Esophagus squamous epithelium (tissue), 5 donors: ENCODE results near the gene CEP295NL. TPM values are rescaled to one million over a fixed set of nuclear protein-coding genes. Genes with fewer than 3 reads are reported as not detected.
"Not testable (repeated sequence)": the region's sequence is repeated elsewhere in the genome, so short reads cannot be mapped to it uniquely, and the experiment has no call there.

Experiments
- DNase-seq: peaks from one replicate; lab custom pipeline; 2025; lab: John Stamatoyannopoulos, UW
- H3K27ac ChIP-seq, 4 donors: fragments of 200-600 bp; sonication (generic); one replicate each; pipeline ENCODE4 v1.5.1; 2016 to 2019; ENCODE audit warnings: mild to moderate bottlenecking in 1 of 4
- H3K27me3 ChIP-seq, 4 donors: fragments of 200-600 bp; sonication (generic); 1 replicate in 3 of 4; 2 replicates in 1 of 4; pipeline versions ENCODE4 v1.5.1 to v1.6.0; 2017 to 2021; ENCODE audit warnings: antibody characterized with exemption in 1 of 4
- H3K36me3 ChIP-seq, 3 donors: fragments of 200-600 bp; sonication (generic); one replicate each; pipeline ENCODE4 v1.5.1; 2016 to 2019
- H3K4me1 ChIP-seq, 3 donors: fragments of 200-600 bp; sonication (generic); one replicate each; pipeline ENCODE4 v1.5.1; 2017 to 2019
- H3K4me3 ChIP-seq, 4 donors: fragments of 200-600 bp; sonication (generic); 1 replicate in 3 of 4; 2 replicates in 1 of 4; pipeline ENCODE4 v1.5.1; 2016 to 2019; ENCODE audit warnings: mild to moderate bottlenecking in 2 of 4, moderate library complexity in 1 of 4
- H3K9me3 ChIP-seq, 3 donors: fragments of 200-600 bp; sonication (generic); one replicate each; pipeline ENCODE4 v1.5.1; 2016 to 2019
- POLR2A ChIP-seq, 4 donors: fragments of 450-650 bp; IDR thresholded peaks; one replicate each; pipeline ENCODE4 v1.6.1; 2017; ENCODE audit warnings: antibody characterized with exemption in 4 of 4, mild to moderate bottlenecking in 4 of 4, moderate library complexity in 3 of 4
- WGBS, 2 donors: methylation state at CpG; one replicate each; pipeline ENCODE4 v1.1.5; 2018; 5-methylcytosine and 5-hydroxymethylcytosine counted together
- intact Hi-C: fragments of 100-400 bp; cut with DNase I; formaldehyde crosslinking; loops from one replicate; pipeline ENCODE4 v1.15.0; 2022
- total RNA-seq, 4 donors: library from RNA; depleted of rRNA; stranded (reverse); fragments of >200 nt; gene quantifications; one replicate each; pipeline ENCODE4 v1.1.0, GENCODE V29; 2016
- TF ChIP-seq, protein P1 (sequence below), 6 experiments: fragments of 450-650 bp in 4 of 6; fragments of 200-600 bp in 2 of 6; sonication (generic) in 2 of 6; IDR thresholded peaks; one replicate each; pipeline ENCODE4 v1.5.1; 2016 to 2019; ENCODE audit warnings: antibody characterized with exemption in 6 of 6, mild to moderate bottlenecking in 4 of 6, moderate library complexity in 4 of 6
- donor health status: DM: yes; HTN: yes; CAD: no.

The CEP295NL gene
- total RNA-seq, 4 donors from 2014 or later = 0.42 to 6.9 (median 1.1) TPM

DNA sequence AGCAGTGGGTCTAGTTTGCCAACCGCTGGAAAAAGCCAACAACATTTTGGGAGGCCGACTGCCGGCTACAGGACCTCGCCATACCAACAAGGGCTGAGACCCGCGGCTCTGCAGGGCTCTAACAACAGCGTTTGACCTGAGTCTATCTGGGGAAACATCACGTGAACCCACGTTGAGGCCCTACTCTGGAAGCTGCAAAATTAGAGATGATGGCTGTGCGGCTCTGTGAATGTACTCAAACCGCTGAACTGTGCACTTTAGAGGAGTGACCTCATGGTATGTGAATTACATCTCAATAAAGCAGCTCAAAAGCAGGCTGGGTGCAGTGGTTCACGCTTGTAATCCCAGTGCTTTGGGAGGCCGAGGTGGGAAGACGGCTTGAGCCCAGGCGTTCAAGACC, 10.1 kb upstream of the CEP295NL start:
- TF ChIP-seq POLR2A (IDR thresholded peaks at IDR 0.05) = no peak
- TF ChIP-seq, protein P1, sequence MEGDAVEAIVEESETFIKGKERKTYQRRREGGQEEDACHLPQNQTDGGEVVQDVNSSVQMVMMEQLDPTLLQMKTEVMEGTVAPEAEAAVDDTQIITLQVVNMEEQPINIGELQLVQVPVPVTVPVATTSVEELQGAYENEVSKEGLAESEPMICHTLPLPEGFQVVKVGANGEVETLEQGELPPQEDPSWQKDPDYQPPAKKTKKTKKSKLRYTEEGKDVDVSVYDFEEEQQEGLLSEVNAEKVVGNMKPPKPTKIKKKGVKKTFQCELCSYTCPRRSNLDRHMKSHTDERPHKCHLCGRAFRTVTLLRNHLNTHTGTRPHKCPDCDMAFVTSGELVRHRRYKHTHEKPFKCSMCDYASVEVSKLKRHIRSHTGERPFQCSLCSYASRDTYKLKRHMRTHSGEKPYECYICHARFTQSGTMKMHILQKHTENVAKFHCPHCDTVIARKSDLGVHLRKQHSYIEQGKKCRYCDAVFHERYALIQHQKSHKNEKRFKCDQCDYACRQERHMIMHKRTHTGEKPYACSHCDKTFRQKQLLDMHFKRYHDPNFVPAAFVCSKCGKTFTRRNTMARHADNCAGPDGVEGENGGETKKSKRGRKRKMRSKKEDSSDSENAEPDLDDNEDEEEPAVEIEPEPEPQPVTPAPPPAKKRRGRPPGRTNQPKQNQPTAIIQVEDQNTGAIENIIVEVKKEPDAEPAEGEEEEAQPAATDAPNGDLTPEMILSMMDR (IDR thresholded peaks at IDR 0.05) = no peak
- Histone ChIP-seq H3K4me1 (peaks cover 13 to 73% (median 34%) of the 10 kb centered on the region in 3 donors), H3K27ac (no peak overlapping the region), H3K27me3 (no peaks in the 10 kb centered on the region), H3K9me3 (no peaks in the 10 kb centered on the region), H3K36me3 (no peaks in the 10 kb centered on the region), H3K4me3 (no peak overlapping the region)
- DNase-seq = no peak
- intact Hi-C loops = no loop called here
- 84 to 94% methylated on average over 10 to 12 of the region's 15 CpGs for WGBS, 2 donors

DNA sequence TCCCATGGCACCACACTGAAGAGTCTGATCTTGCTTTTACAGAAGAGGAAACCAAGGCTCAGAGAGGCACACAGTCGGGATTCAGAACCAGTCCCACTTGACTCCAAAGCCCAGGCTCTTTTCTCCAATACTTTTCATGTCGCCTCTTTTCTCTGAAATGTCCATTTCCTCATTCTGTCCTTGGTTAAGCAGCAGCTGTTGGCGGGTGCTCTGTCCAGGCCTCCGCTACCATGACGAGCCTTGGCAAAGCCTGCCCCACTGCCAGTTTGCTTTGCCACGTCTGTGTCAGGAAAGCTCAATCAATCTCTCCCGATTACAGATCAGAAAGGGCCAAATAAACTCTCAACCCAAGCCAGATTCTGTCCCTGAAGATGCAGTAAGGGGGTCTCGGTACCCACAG, 9.1 kb upstream of the CEP295NL start:
- no peak for TF ChIP-seq POLR2A (IDR thresholded peaks at IDR 0.05)
- TF ChIP-seq, protein P1 (IDR thresholded peaks at IDR 0.05) = no peak
- Histone ChIP-seq H3K27ac (peak overlapping the region in 1 of 4 donors; percentile 13), H3K4me1 (peaks cover 13 to 63% (median 29%) of the 10 kb centered on the region in 3 donors), H3K36me3 (no peaks in the 10 kb centered on the region), H3K27me3 (no peaks in the 10 kb centered on the region), H3K9me3 (no peaks in the 10 kb centered on the region), H3K4me3 (no peak overlapping the region)
- 74 to 89% methylated on average over 6 to 8 of the region's 8 CpGs for WGBS, 2 donors
- no peak for DNase-seq
- intact Hi-C loops = no loop called here

DNA sequence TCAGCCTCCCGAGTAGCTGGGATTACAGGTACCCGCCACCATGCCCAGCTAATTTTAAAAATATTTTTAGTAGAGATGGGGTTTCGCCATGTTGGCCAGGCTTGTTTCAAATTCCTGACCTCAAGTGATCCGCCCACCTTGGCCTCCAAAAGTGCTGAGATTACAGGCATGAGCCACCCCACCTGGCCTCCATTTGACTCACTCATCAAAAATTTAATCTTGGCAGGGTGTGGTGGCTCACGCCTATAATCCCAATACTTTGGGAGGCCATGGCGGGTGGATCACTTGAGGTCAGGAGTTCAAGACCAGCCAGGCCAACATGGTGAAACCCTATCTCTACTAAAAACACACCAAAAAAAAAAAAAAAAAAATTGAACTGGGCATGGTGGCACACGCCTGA, 8.5 kb upstream of the CEP295NL start:
- WGBS, 2 donors = 83 to 85% methylated on average over 7 of the region's 7 CpGs
- H3K4me3 ChIP-seq, intact Hi-C loops, H3K9me3 ChIP-seq, H3K36me3 ChIP-seq, DNase-seq, H3K27me3 ChIP-seq: not testable (repeated sequence)
- peaks cover 11 to 59% (median 26%) of the 10 kb centered on the region in 3 donors for H3K4me1 ChIP-seq
- H3K27ac ChIP-seq = peak overlapping the region in 3 of 4 donors; percentile 13 to 55 (median 16)

DNA sequence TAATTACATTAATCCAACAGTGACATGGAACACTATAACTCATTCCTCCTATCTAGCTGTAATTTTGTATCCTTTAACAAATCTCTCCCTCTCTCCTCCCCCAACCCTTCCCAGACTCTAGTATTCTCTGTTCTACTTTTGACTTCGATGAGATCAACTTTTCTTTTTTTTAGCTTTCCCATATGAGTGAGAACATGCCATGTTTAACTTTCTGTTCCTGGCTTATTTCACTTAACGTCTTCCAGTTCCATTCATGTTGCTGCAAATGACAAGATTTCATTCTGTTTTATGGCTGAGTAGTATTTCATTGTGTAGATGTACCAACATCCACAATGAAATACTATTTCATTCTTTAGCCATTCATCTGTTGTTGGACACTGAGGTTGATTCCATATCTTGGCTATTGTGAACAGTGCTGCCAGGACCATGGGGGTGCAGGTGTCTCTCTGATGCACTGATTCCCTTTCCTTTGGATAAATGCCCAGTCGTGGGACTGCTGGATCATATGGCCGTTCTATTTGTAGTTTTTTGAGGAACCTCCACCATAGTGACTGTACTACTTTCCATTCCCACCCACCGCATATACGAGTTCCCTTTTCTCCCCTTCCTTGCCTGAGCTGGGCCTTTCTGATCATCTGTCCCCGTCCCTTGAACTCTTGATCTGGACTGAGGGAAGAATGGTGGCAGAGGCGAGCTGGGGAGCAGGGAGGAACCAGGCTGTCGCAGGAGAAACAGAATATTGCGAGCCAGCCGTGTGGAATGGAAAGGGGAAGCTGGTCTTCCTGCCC, 7.7 kb upstream of the CEP295NL start:
- Histone ChIP-seq H3K4me3 (no peak overlapping the region), H3K4me1 (peaks cover 5 to 57% (median 20%) of the 10 kb centered on the region in 3 donors), H3K27ac (peak overlapping the region in 3 of 4 donors; percentile 2 to 55 (median 16)), H3K9me3 (no peaks in the 10 kb centered on the region), H3K36me3 (no peaks in the 10 kb centered on the region), H3K27me3 (no peaks in the 10 kb centered on the region)
- DNase-seq = no peak
- 57 to 69% methylated on average over 7 to 8 of the region's 11 CpGs for WGBS, 2 donors
- intact Hi-C loops = no loop called here
- TF ChIP-seq, protein P1 (IDR thresholded peaks at IDR 0.05) = no peak
- no peak for TF ChIP-seq POLR2A (IDR thresholded peaks at IDR 0.05)

DNA sequence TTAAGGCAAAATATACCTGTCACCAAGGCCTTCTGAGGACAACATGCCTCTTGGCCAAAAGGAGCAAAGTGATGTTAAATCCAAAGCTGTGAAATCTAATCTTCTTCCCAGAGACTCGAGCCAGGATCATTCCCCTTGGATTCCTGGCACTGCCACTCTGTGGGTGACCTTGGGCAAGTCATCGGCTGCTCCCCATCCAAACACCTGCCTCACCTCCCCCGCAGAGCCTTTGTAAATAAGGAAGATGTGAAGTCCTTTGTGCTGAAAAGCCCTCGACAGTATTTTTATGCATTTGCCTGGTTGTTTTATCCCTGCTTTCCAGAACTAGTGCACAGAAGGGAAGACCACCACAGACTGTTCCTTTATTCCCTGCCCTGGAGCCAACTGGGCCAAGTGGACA, 5.4 kb upstream of the CEP295NL start:
- Histone ChIP-seq H3K36me3 (no peaks in the 10 kb centered on the region), H3K27ac (no peak overlapping the region), H3K9me3 (no peaks in the 10 kb centered on the region), H3K4me1 (peaks cover 4 to 55% (median 19%) of the 10 kb centered on the region in 3 donors), H3K4me3 (no peak overlapping the region), H3K27me3 (no peaks in the 10 kb centered on the region)
- no peak for TF ChIP-seq POLR2A (IDR thresholded peaks at IDR 0.05)
- TF ChIP-seq, protein P1 (IDR thresholded peaks at IDR 0.05) = no peak
- intact Hi-C loops = no loop called here
- 14 to 35% methylated on average over 4 of the region's 4 CpGs for WGBS, 2 donors
- DNase-seq = no peak
